Body of pancreas (tissue), 4 donors: ENCODE measurements around the gene TMCC2.

Experiments used
- CTCF ChIP-seq, 7 experiments: fragments of 450-650 bp in 4 of 7; fragments of 200-600 bp in 3 of 7; sonication (generic) in 3 of 7; IDR thresholded peaks; one replicate each; pipeline ENCODE4 v1.5.1; 2016 to 2019; ENCODE audit warnings: antibody characterized with exemption in 7 of 7
- POLR2A ChIP-seq, 3 donors: fragments of 450-650 bp; IDR thresholded peaks; one replicate each; pipeline ENCODE4 v1.6.1; 2016; ENCODE audit warnings: antibody characterized with exemption in 3 of 3, mild to moderate bottlenecking in 2 of 3

GRCh38 chr1:205214756-205215155 lies 13.0 kb upstream of the TMCC2 start:
- TF ChIP-seq POLR2A (IDR thresholded peaks at IDR 0.05) (no peak), CTCF (IDR thresholded peaks at IDR 0.05) (no peak)
